HCT116 (cell line): ENCODE measurements around the gene HOXD3. TPM values are rescaled to one million over a fixed set of nuclear protein-coding genes. Genes with fewer than 3 reads are reported as not detected.

Source experiments
- ATAC-seq: fragments of 200-7000 bp; cut with Tn5 transposase; 2 replicates; pipeline ENCODE4 v1.9.1; 2020; ENCODE audit warnings: mild to moderate bottlenecking, moderate library complexity
- BruUV-seq: library from RNA; stranded (reverse); fragments of 400-500 nt; replicated peaks from 2 replicates; lab custom pipeline; 2021; lab: Mats Ljungman, UMichigan
- CTCF ChIA-PET: fragments of 300-600 bp; sonication (Branson Sonifier 250); formaldehyde crosslinking; loops from one replicate; lab custom pipeline; 2021; ENCODE audit warnings: antibody characterized with exemption; lab: Charles Lee
- POLR2A ChIA-PET: fragments of 300-600, 350-600 bp; sonication (Branson Sonifier 250); formaldehyde crosslinking; loops from one replicate; lab custom pipeline; 2021; ENCODE audit warnings: antibody characterized with exemption; lab: Charles Lee
- RAD21 ChIA-PET, 2 experiments: fragments of 300-600 bp; sonication (Branson Sonifier 250); formaldehyde crosslinking; loops; one replicate each; lab custom pipeline; 2023; ENCODE audit warnings: low total read pairs in 2 of 2; ENCODE audit not compliant: uncharacterized antibody in 2 of 2, unreplicated experiment in 2 of 2, low non-redundant PET in 1 of 2; lab: Charles Lee
- DNase-seq: peaks from one replicate; pipeline ENCODE4 v3.0.0-alpha.2; 2010; ENCODE audit warnings: low read depth, low spot score
- H2AFZ ChIP-seq: fragments of 200-600 bp; shearing (Covaris generic), sonication (generic); 2 replicates; pipeline ENCODE4 v1.6.1; 2017; ENCODE audit warnings: low read depth, mixed run types, mixed read lengths, antibody characterized with exemption, low read length; ENCODE audit not compliant: poor library complexity, severe bottlenecking
- H3K27ac ChIP-seq: 2 replicates; pipeline ENCODE4 v1.5.1; 2012; ENCODE audit warnings: low read depth, low read length
- H3K27me3 ChIP-seq: fragments of 200-600 bp; sonication (generic); 2 replicates; pipeline ENCODE4 v1.6.1; 2016; ENCODE audit warnings: mixed run types, low read length, mixed read lengths; ENCODE audit not compliant: insufficient read depth
- H3K36me3 ChIP-seq, 2 experiments: fragments of 200-500 bp in 1 of 2; fragments of 200-600 bp in 1 of 2; sonication (Bioruptor generic) in 1 of 2; sonication (generic) in 1 of 2; 2 replicates each; pipeline versions ENCODE4 v1.5.1 to v1.6.1; 2014 to 2016; ENCODE audit warnings: low read length in 2 of 2, inconsistent platforms in 1 of 2, mixed read lengths in 1 of 2, mixed run types in 1 of 2; ENCODE audit not compliant: insufficient read depth in 2 of 2, control insufficient read depth in 1 of 2
- H3K4me1 ChIP-seq, 2 experiments: fragments of 200-600 bp in 1 of 2; sonication (generic) in 1 of 2; 2 replicates each; pipeline versions ENCODE4 v1.5.1 to v1.6.1; 2012 to 2017; ENCODE audit warnings: low read length in 2 of 2, inconsistent platforms in 1 of 2, mild to moderate bottlenecking in 1 of 2, mixed read lengths in 1 of 2, mixed run types in 1 of 2, moderate library complexity in 1 of 2; ENCODE audit not compliant: insufficient read depth in 2 of 2, control insufficient read depth in 1 of 2
- H3K4me2 ChIP-seq: fragments of 200-600 bp; sonication (generic); 2 replicates; pipeline ENCODE4 v1.6.1; 2017; ENCODE audit warnings: mixed run types, low read length, mixed read lengths
- H3K4me3 ChIP-seq, 2 experiments: fragments of 200-600 bp in 1 of 2; sonication (generic) in 1 of 2; replicated peaks in 1 of 2; 2 replicates each; pipeline ENCODE4 v1.5.1; 2011 to 2016; ENCODE audit warnings: low read length in 2 of 2, control low read depth in 1 of 2, low read depth in 1 of 2, mild to moderate bottlenecking in 1 of 2, mixed read lengths in 1 of 2, mixed run types in 1 of 2
- H3K79me2 ChIP-seq: fragments of 200-600 bp; sonication (generic); 2 replicates; pipeline ENCODE4 v1.6.1; 2017; ENCODE audit warnings: mild to moderate bottlenecking, mixed run types, low read length, moderate library complexity, mixed read lengths; ENCODE audit not compliant: insufficient read depth
- H3K9ac ChIP-seq: fragments of 200-600 bp; sonication (generic); 2 replicates; pipeline ENCODE4 v1.6.1; 2016; ENCODE audit warnings: low read length, mixed read lengths
- H3K9me2 ChIP-seq: fragments of 200-600 bp; sonication (generic), shearing (Covaris generic); 2 replicates; pipeline ENCODE4 v1.6.1; 2017; ENCODE audit warnings: mixed run types, mild to moderate bottlenecking, moderate library complexity; ENCODE audit not compliant: insufficient read depth
- H3K9me3 ChIP-seq, 2 experiments: fragments of 200-500 bp in 1 of 2; fragments of 200-600 bp in 1 of 2; sonication (Bioruptor generic) in 1 of 2; sonication (generic) in 1 of 2; 2 replicates each; pipeline ENCODE4 v1.6.1; 2014 to 2017; ENCODE audit warnings: low read length in 2 of 2, mixed read lengths in 2 of 2, inconsistent platforms in 1 of 2, low read depth in 1 of 2, mild to moderate bottlenecking in 1 of 2, mixed run types in 1 of 2, moderate library complexity in 1 of 2; ENCODE audit not compliant: control insufficient read depth in 1 of 2, insufficient read depth in 1 of 2
- H4K20me1 ChIP-seq: fragments of 200-600 bp; sonication (generic), shearing (Covaris generic); 2 replicates; pipeline ENCODE4 v1.6.1; 2017; ENCODE audit warnings: mixed run types, mild to moderate bottlenecking, moderate library complexity; ENCODE audit not compliant: insufficient read depth
- CBX3 ChIP-seq: IDR thresholded peaks from 2 replicates; pipeline ENCODE4 v1.6.1; 2012; ENCODE audit warnings: low read depth
- CEBPB ChIP-seq: IDR thresholded peaks from 2 replicates; pipeline ENCODE4 v1.6.1; 2012; ENCODE audit warnings: low read depth
- ELF1 ChIP-seq: IDR thresholded peaks from 2 replicates; pipeline ENCODE4 v1.6.1; 2012; ENCODE audit warnings: low read depth, borderline replicate concordance
- EZH2 ChIP-seq: fragments of 200-600 bp; sonication (generic); IDR thresholded peaks from 2 replicates; pipeline ENCODE4 v1.6.1; 2017; ENCODE audit warnings: antibody characterized with exemption, mixed run types
- EZH2phosphoT487 ChIP-seq: fragments of 200-600 bp; IDR thresholded peaks from 2 replicates; pipeline ENCODE4 v1.6.1; 2018; ENCODE audit warnings: antibody characterized with exemption, borderline replicate concordance
- FOSL1 ChIP-seq: IDR thresholded peaks from 2 replicates; pipeline ENCODE4 v1.6.1; 2012; ENCODE audit warnings: low read depth
- JUND ChIP-seq: IDR thresholded peaks from 2 replicates; pipeline ENCODE4 v1.6.1; 2012
- POLR2A ChIP-seq: IDR thresholded peaks from 2 replicates; pipeline ENCODE4 v1.7.0; 2011; ENCODE audit warnings: borderline replicate concordance; ENCODE audit not compliant: insufficient read depth, insufficient read length; ENCODE audit errors: extremely low read depth
- POLR2AphosphoS5 ChIP-seq: IDR thresholded peaks from 2 replicates; pipeline ENCODE4 v1.6.1; 2011; ENCODE audit warnings: mild to moderate bottlenecking, low read depth, low read length, moderate library complexity
- RAD21 ChIP-seq: IDR thresholded peaks from 2 replicates; pipeline ENCODE4 v1.6.1; 2012; ENCODE audit warnings: low read depth, mild to moderate bottlenecking
- SIN3A ChIP-seq: IDR thresholded peaks from 2 replicates; pipeline ENCODE4 v1.6.1; 2012; ENCODE audit warnings: low read depth
- TCF7L2 ChIP-seq: IDR thresholded peaks from 2 replicates; pipeline ENCODE4 v1.7.0; 2011; ENCODE audit warnings: borderline replicate concordance, inconsistent platforms; ENCODE audit not compliant: insufficient read depth, insufficient read length; ENCODE audit errors: extremely low read depth
- YY1 ChIP-seq: IDR thresholded peaks from 2 replicates; pipeline ENCODE4 v1.6.1; 2011; ENCODE audit warnings: low read length, low read depth, moderate library complexity, mild to moderate bottlenecking; ENCODE audit not compliant: insufficient replicate concordance; ENCODE audit errors: extremely low read depth
- ZNF274 ChIP-seq: fragments of 200-500 bp; sonication (Bioruptor generic); IDR thresholded peaks from 2 replicates; pipeline ENCODE4 v1.6.1; 2014; ENCODE audit warnings: mild to moderate bottlenecking, low read depth, low read length, inconsistent platforms
- intact Hi-C: fragments of 100-400 bp; cut with micrococcal nuclease; formaldehyde crosslinking; loops from 2 replicates; pipeline ENCODE4 v1.10.0; 2022
- total RNA-seq: library from RNA; stranded (reverse); gene quantifications from one replicate; pipeline ENCODE4 v1.2.1, GENCODE V29; 2021; ENCODE audit not compliant: unreplicated experiment
- TF ChIP-seq, protein P1 (sequence below), 3 experiments: fragments of 200-600 bp in 1 of 3; sonication (generic) in 1 of 3; IDR thresholded peaks in 2 of 3; conservative IDR thresholded peaks in 1 of 3; 2 replicates each; pipeline ENCODE4 v1.5.1; 2012 to 2017; ENCODE audit warnings: low read depth in 2 of 3, low read length in 2 of 3, antibody characterized with exemption in 1 of 3, borderline replicate concordance in 1 of 3, control low read depth in 1 of 3, mild to moderate bottlenecking in 1 of 3, mixed read lengths in 1 of 3, mixed run types in 1 of 3, moderate library complexity in 1 of 3; ENCODE audit not compliant: insufficient read depth in 1 of 3
- TF ChIP-seq, protein P2 (sequence below): IDR thresholded peaks from 2 replicates; pipeline ENCODE4 v1.6.1; 2012
- TF ChIP-seq, protein P3 (sequence below): IDR thresholded peaks from 2 replicates; pipeline ENCODE4 v1.6.1; 2012; ENCODE audit warnings: low read depth
- TF ChIP-seq, protein P4 (sequence below): IDR thresholded peaks from 2 replicates; pipeline ENCODE4 v1.6.1; 2011; ENCODE audit warnings: mild to moderate bottlenecking, low read length, moderate library complexity; ENCODE audit not compliant: insufficient replicate concordance; ENCODE audit errors: extremely low read depth
- TF ChIP-seq, protein P5 (sequence below): IDR thresholded peaks from 2 replicates; pipeline ENCODE4 v1.6.1; 2012

Gene HOXD3
- total RNA-seq, 1 experiment from 2014 or later = 1.4 TPM

DNA sequence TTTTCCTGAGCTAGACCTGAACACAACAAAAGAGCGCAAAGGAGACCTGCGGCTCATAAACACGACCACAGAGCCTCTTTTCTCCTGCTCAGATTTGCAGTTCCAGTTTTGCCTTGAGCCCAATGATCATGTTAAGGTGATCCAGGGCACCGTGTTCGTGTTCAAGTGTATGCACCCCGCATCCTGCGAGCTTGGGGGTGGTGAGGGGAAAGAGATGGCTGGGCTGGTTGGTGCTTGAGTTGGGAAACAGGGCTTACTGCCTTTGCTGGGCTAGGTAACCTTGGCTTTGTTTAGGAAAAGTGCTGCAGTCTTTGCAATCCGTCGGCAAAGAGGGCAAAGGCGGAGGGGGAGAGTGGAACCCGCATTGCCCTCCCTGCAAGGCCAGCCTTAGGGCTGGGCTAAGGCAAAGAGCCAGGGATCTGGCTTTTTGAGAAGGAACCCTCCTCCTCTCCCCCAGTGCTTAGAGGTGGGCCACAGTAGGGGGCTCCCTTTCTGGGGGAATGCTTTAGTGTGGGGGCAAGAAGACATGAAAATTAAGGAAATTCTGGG, 39.2 kb upstream of the HOXD3 start:
- no peak overlapping the region for H3K4me2 ChIP-seq
- DNase-seq (no peak), ATAC-seq (no peak)
- no peaks in the 10 kb centered on the region for H3K79me2 ChIP-seq
- H3K36me3 ChIP-seq = no peaks in the 10 kb centered on the region
- no peak overlapping the region for H2AFZ ChIP-seq
- H3K27ac ChIP-seq = no peak overlapping the region
- H3K9me2 ChIP-seq = no peaks in the 10 kb centered on the region
- intact Hi-C loops = no loop called here
- TF ChIP-seq FOSL1 = no peak
- TF ChIP-seq TCF7L2 = no peak
- no peak for TF ChIP-seq YY1
- TF ChIP-seq POLR2AphosphoS5 = no peak
- TF ChIP-seq ZNF274 = no peak
- no peak for TF ChIP-seq RAD21
- TF ChIP-seq POLR2A = no peak
- TF ChIP-seq EZH2 = no peak
- TF ChIP-seq EZH2phosphoT487 = no peak
- no peak for TF ChIP-seq SIN3A
- no peak for TF ChIP-seq CBX3
- TF ChIP-seq, protein P1, sequence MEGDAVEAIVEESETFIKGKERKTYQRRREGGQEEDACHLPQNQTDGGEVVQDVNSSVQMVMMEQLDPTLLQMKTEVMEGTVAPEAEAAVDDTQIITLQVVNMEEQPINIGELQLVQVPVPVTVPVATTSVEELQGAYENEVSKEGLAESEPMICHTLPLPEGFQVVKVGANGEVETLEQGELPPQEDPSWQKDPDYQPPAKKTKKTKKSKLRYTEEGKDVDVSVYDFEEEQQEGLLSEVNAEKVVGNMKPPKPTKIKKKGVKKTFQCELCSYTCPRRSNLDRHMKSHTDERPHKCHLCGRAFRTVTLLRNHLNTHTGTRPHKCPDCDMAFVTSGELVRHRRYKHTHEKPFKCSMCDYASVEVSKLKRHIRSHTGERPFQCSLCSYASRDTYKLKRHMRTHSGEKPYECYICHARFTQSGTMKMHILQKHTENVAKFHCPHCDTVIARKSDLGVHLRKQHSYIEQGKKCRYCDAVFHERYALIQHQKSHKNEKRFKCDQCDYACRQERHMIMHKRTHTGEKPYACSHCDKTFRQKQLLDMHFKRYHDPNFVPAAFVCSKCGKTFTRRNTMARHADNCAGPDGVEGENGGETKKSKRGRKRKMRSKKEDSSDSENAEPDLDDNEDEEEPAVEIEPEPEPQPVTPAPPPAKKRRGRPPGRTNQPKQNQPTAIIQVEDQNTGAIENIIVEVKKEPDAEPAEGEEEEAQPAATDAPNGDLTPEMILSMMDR (IDR thresholded peaks at IDR 0.05 in 2 of 3, conservative IDR thresholded peaks at IDR 0.05 in 1 of 3; ENCODE audit: borderline replicate concordance in 1 of 3, insufficient read depth in 1 of 3, low read depth in 2 of 3, low read length in 2 of 3) = no peak
- TF ChIP-seq, protein P2, sequence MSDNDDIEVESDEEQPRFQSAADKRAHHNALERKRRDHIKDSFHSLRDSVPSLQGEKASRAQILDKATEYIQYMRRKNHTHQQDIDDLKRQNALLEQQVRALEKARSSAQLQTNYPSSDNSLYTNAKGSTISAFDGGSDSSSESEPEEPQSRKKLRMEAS = no peak
- TF ChIP-seq ELF1 = no peak
- TF ChIP-seq, protein P3, sequence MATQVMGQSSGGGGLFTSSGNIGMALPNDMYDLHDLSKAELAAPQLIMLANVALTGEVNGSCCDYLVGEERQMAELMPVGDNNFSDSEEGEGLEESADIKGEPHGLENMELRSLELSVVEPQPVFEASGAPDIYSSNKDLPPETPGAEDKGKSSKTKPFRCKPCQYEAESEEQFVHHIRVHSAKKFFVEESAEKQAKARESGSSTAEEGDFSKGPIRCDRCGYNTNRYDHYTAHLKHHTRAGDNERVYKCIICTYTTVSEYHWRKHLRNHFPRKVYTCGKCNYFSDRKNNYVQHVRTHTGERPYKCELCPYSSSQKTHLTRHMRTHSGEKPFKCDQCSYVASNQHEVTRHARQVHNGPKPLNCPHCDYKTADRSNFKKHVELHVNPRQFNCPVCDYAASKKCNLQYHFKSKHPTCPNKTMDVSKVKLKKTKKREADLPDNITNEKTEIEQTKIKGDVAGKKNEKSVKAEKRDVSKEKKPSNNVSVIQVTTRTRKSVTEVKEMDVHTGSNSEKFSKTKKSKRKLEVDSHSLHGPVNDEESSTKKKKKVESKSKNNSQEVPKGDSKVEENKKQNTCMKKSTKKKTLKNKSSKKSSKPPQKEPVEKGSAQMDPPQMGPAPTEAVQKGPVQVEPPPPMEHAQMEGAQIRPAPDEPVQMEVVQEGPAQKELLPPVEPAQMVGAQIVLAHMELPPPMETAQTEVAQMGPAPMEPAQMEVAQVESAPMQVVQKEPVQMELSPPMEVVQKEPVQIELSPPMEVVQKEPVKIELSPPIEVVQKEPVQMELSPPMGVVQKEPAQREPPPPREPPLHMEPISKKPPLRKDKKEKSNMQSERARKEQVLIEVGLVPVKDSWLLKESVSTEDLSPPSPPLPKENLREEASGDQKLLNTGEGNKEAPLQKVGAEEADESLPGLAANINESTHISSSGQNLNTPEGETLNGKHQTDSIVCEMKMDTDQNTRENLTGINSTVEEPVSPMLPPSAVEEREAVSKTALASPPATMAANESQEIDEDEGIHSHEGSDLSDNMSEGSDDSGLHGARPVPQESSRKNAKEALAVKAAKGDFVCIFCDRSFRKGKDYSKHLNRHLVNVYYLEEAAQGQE = no peak
- TF ChIP-seq JUND = no peak
- TF ChIP-seq, protein P4, sequence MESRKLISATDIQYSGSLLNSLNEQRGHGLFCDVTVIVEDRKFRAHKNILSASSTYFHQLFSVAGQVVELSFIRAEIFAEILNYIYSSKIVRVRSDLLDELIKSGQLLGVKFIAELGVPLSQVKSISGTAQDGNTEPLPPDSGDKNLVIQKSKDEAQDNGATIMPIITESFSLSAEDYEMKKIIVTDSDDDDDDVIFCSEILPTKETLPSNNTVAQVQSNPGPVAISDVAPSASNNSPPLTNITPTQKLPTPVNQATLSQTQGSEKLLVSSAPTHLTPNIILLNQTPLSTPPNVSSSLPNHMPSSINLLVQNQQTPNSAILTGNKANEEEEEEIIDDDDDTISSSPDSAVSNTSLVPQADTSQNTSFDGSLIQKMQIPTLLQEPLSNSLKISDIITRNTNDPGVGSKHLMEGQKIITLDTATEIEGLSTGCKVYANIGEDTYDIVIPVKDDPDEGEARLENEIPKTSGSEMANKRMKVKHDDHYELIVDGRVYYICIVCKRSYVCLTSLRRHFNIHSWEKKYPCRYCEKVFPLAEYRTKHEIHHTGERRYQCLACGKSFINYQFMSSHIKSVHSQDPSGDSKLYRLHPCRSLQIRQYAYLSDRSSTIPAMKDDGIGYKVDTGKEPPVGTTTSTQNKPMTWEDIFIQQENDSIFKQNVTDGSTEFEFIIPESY = no peak
- TF ChIP-seq, protein P5, sequence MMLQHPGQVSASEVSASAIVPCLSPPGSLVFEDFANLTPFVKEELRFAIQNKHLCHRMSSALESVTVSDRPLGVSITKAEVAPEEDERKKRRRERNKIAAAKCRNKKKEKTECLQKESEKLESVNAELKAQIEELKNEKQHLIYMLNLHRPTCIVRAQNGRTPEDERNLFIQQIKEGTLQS = no peak
- TF ChIP-seq CEBPB = no peak
- H3K9me3 ChIP-seq = no peaks in the 10 kb centered on the region
- ChIA-PET POLR2A (no interaction called here), RAD21 (no interaction called here), CTCF (no interaction called here)
- H3K4me1 ChIP-seq = peaks cover 0 to 5% of the 10 kb centered on the region in 2 experiments; a peak in 1 of 4 replicates
- H3K4me3 ChIP-seq = no peak overlapping the region
- no peaks in the 10 kb centered on the region for H3K27me3 ChIP-seq
- no peak overlapping the region for H3K9ac ChIP-seq
- H4K20me1 ChIP-seq = no peaks in the 10 kb centered on the region
- no TSS peak for BruUV-seq
